Uterus (tissue), 2 donors: ENCODE data around the gene AHCYL1.

Source experiments
- CTCF ChIP-seq, 4 experiments: fragments of 200-600 bp in 2 of 4; fragments of 450-650 bp in 2 of 4; sonication (generic) in 2 of 4; IDR thresholded peaks; one replicate each; pipeline ENCODE4 v1.5.1; 2016 to 2019; ENCODE audit warnings: antibody characterized with exemption in 4 of 4, mild to moderate bottlenecking in 2 of 4, moderate library complexity in 1 of 4
- POLR2A ChIP-seq, 2 donors: fragments of 450-650 bp; IDR thresholded peaks; one replicate each; pipeline ENCODE4 v1.6.1; 2016; ENCODE audit warnings: antibody characterized with exemption in 2 of 2, mild to moderate bottlenecking in 1 of 2, moderate library complexity in 1 of 2

DNA sequence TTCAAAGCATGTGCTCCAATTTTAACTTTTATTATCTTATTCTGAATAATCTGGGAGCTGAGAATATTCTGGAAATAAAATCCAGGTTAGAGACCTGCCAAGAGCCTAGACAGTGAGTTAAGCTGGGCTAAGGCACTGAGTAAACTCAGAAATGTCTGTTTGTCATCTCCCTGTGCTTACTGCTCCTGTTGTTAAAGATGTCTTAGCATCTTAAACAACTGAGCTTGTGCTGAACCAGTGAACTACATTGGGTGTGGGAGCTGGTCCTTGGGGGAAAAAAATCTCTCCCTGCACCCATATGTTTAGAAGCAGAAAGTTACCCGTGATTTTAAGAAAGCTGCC, 25.0 kb upstream of the AHCYL1 start:
- TF ChIP-seq CTCF (IDR thresholded peaks at IDR 0.05) (no peak), POLR2A (IDR thresholded peaks at IDR 0.05) (no peak)
